Smooth muscle cell of bladder (primary cell): ENCODE measurements around the gene CALHM5. TPM values are rescaled to one million over a fixed set of nuclear protein-coding genes. Genes with fewer than 3 reads are reported as not detected.

Source experiments
- total RNA-seq: library from RNA; depleted of rRNA; stranded (reverse); fragments of >200 nt; gene quantifications from 2 replicates; pipeline ENCODE4 v1.2.3, GENCODE V29; 2014

The CALHM5 gene, protein sequence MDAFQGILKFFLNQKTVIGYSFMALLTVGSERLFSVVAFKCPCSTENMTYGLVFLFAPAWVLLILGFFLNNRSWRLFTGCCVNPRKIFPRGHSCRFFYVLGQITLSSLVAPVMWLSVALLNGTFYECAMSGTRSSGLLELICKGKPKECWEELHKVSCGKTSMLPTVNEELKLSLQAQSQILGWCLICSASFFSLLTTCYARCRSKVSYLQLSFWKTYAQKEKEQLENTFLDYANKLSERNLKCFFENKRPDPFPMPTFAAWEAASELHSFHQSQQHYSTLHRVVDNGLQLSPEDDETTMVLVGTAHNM
- total RNA-seq: 8.0 and 8.7 TPM in 2 replicates

DNA sequence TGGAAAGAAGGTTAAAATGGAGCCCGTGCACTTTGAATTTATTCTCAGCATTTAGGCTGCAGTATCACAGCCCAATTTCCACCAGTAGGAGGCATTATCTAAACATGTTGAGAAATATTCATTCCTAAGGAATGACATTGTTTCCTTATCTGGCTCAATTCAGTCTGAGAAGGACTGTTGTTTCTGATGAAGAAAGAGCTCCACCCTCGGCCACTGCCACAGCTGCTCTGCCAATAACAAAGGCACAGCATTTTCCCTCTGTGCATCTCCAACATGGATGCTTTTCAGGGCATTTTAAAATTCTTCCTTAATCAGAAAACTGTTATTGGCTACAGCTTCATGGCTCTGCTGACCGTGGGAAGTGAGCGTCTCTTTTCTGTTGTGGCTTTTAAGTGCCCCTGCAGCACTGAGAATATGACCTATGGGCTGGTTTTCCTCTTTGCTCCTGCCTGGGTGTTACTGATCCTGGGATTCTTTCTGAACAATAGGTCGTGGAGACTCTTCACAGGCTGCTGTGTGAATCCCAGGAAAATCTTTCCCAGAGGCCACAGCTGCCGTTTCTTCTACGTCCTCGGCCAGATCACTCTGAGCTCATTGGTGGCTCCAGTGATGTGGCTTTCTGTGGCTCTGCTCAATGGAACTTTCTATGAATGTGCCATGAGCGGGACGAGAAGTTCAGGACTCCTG lies at the start of gene CALHM5:
Gene CALHM5, plus strand, starts transcription at position 216 of the 687 bp plus-strand sequence. Its CDS starts 58 bp downstream, at position 274.

DNA sequence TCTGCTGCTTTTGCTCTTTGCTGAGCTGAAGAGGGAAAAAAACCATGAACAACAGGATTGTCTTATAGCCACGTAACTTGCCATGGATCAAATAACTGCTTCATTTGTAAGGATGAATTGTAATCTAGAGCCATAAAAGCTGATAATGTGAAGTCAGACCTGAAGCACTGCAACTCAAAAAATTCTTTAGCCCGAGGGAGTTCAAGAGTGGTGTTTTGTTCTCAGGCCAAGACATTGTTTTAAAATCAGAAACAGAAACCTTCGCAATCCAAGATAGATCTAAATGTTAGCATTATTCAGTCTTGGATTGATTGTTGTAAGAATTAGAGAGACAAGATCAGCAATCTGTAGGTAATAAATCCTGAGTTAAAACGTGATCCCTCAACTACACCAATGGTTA lies 34.2 kb downstream of the CALHM5 start, which contains the start of gene TRAPPC3L:
Gene TRAPPC3L, minus strand, starts transcription at position 34 of the 400 bp plus-strand sequence. CDS start 170 bp downstream, outside the sequence.

DNA sequence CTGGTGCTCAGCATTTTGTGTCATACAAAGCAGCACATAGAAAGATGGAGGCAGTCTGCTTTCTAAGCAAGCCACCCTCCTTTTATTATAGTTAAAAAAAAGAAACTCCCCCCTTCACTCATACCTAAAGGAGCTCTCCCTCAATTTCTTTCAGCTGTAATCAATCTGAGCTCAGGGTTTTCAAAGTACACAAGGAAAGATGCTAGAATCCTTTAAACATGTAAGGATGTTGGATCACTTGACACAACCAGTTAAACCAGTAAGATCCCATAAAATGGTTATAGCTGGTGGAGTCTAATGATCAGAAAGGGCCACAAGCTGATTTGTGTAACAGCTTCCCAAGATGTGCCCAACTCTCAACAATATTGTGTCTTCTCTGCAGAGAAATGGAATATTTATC lies 42.0 kb downstream of the CALHM5 start, which contains the start of gene CALHM4:
Gene CALHM4, plus strand, starts transcription at position 301 of the 400 bp plus-strand sequence. Its CDS starts 43 bp downstream, at position 344.

DNA sequence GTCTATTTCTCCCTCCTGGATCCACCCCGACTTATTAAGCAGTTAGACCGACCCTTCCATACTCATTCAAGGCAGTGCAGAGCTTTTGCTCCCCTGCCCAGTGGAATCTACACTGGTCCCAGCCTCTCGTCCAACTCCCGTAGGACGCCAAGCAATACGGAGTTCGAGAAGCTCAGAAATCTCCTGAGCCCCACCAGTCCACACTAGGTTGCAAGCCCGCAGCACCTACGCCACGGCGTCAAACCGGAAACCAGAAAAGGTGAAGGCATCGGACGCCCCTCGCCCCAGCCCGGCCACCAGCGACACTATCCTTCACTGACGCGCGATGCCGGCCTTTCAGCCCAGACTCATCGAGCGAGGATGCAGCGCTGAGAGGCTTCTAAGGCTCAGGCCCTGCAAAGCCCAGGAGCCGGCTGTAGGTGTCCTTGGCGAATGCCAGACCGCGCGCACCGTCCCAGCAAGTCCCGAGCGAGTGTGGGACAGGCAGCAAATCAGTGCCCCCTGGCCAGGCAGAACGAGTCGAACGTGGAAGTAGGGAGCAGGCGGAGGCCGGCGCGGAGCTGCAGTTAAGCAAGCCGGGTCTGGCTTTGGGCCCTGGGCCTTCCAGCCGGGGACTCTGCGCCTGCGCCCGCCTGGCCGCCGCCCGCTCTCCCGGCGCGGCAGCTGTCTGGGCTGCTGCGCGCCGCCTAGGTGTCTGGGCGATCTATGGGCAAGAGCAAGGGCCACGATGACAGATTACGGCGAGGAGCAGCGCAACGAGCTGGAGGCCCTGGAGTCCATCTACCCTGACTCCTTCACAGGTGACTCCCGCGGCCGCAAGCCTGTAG lies 59.6 kb downstream of the CALHM5 start, which contains the start of gene RWDD1:
Gene RWDD1, plus strand, starts transcription at position 649 of the 827 bp plus-strand sequence. Its CDS starts 79 bp downstream, at position 728.

Other genes with a start within 250 kb of the CALHM5 start
- 78.4 and 102 TPM in 2 replicates for gene TSPYL1, start 231.7 kb upstream of the CALHM5 start, total RNA-seq
- gene DSE, start 140.7 kb upstream of the CALHM5 start, total RNA-seq: 160 and 229 TPM in 2 replicates
- 1.6 and 2.3 TPM in 2 replicates for gene CALHM6, start 50.3 kb upstream of the CALHM5 start, total RNA-seq
- 0.09 and 0.14 TPM in 2 replicates for gene TRAPPC3L, start 34.0 kb downstream of the CALHM5 start, total RNA-seq
- not detected in 2 replicates for gene CALHM4, start 42.1 kb downstream of the CALHM5 start, total RNA-seq
- 21.1 and 21.9 TPM in 2 replicates for gene RWDD1, start 59.9 kb downstream of the CALHM5 start, total RNA-seq
- gene RSPH4A, start 104.8 kb downstream of the CALHM5 start, total RNA-seq: under 0.01 and 0.09 TPM in 2 replicates
- gene ZUP1, start 157.1 kb downstream of the CALHM5 start, total RNA-seq: 14.1 and 16.4 TPM in 2 replicates
- gene KPNA5, start 169.6 kb downstream of the CALHM5 start, total RNA-seq: 6.1 and 7.2 TPM in 2 replicates